Measurements from ENCODE around the gene ASMT. TPM values are rescaled to one million over a fixed set of nuclear protein-coding genes. Genes with fewer than 3 reads are reported as not detected.
A peak's percentile ranks its signal among the peaks of the same experiment; 100 is the strongest.
"Not testable (repeated sequence)": the region's sequence is repeated elsewhere in the genome, so short reads cannot be mapped to it uniquely, and the experiment has no call there.

ASMT gene
- total RNA-seq, 2 experiments from 2014 or later = 1.2 to 5.0 TPM

- H3K4me3 Mint-ChIP-seq; ATAC-seq; H3K9me3 Mint-ChIP-seq (ENCODE audit: low read depth); CTCF ChIA-PET; H3K27me3 Mint-ChIP-seq; H3K27ac Mint-ChIP-seq; H3K36me3 Mint-ChIP-seq: not testable (repeated sequence)
- H3K4me1 Mint-ChIP-seq = peaks cover 12% of the 10 kb centered on the region
- peak; percentile 49 for DNase-seq
Observed at GRCh38 chrX:1652011-1652811, 37.4 kb downstream of the ASMT start.

GRCh38 chrX:1656379-1656778 lies 41.5 kb downstream of the ASMT start:
- no peaks in the 10 kb centered on the region for H3K9me3 Mint-ChIP-seq (ENCODE audit: low read depth)
- H3K4me1 Mint-ChIP-seq = peaks cover 31% of the 10 kb centered on the region
- DNase-seq (no peak), ATAC-seq (no peak)
- no peak overlapping the region for H3K27ac Mint-ChIP-seq
- no peak overlapping the region for H3K4me3 Mint-ChIP-seq
- CTCF ChIA-PET = no interaction called here
- no peaks in the 10 kb centered on the region for H3K27me3 Mint-ChIP-seq
- H3K36me3 Mint-ChIP-seq = peaks cover 17% of the 10 kb centered on the region

- Mint-ChIP-seq H3K4me3 (peak overlapping the region; percentile 96), H3K27me3 (no peaks in the 10 kb centered on the region), H3K9me3 (ENCODE audit: low read depth) (no peaks in the 10 kb centered on the region), H3K27ac (peak overlapping the region; percentile 95), H3K4me1 (peaks cover 33% of the 10 kb centered on the region), H3K36me3 (peaks cover 17% of the 10 kb centered on the region)
- ATAC-seq (peak; percentile 52), DNase-seq (peak; percentile 84)
- CTCF ChIA-PET = no interaction called here
Observed at GRCh38 chrX:1657367-1658070, 42.7 kb downstream of the ASMT start.

GRCh38 chrX:1658071-1658491 lies 43.2 kb downstream of the ASMT start:
- ATAC-seq (no peak), DNase-seq (no peak)
- Mint-ChIP-seq H3K36me3 (peaks cover 18% of the 10 kb centered on the region), H3K27me3 (no peaks in the 10 kb centered on the region), H3K4me3 (peak overlapping the region; percentile 96), H3K27ac (peak overlapping the region; percentile 95), H3K4me1 (peaks cover 35% of the 10 kb centered on the region), H3K9me3 (ENCODE audit: low read depth) (no peaks in the 10 kb centered on the region)
- CTCF ChIA-PET = no interaction called here

GRCh38 chrX:1659664-1660461 lies 45.0 kb downstream of the ASMT start:
- ATAC-seq (no peak), DNase-seq (no peak)
- CTCF ChIA-PET = no interaction called here
- peak overlapping the region; percentile 55 for H3K27ac Mint-ChIP-seq
- no peaks in the 10 kb centered on the region for H3K27me3 Mint-ChIP-seq
- peaks cover 45% of the 10 kb centered on the region for H3K4me1 Mint-ChIP-seq
- peak overlapping the region; percentile 96 for H3K4me3 Mint-ChIP-seq
- peaks cover 28% of the 10 kb centered on the region for H3K36me3 Mint-ChIP-seq
- H3K9me3 Mint-ChIP-seq (ENCODE audit: low read depth) = no peaks in the 10 kb centered on the region

GRCh38 chrX:1661048-1661921 lies 46.4 kb downstream of the ASMT start:
- H3K36me3 Mint-ChIP-seq = peaks cover 38% of the 10 kb centered on the region
- H3K9me3 Mint-ChIP-seq (ENCODE audit: low read depth) = no peaks in the 10 kb centered on the region
- peak; percentile 91 for ATAC-seq
- H3K27me3 Mint-ChIP-seq = no peaks in the 10 kb centered on the region
- CTCF ChIA-PET = no interaction called here
- H3K27ac Mint-ChIP-seq = peak overlapping the region; percentile 99
- peak overlapping the region; percentile 95 for H3K4me3 Mint-ChIP-seq
- H3K4me1 Mint-ChIP-seq = peaks cover 45% of the 10 kb centered on the region
- DNase-seq = peak; percentile 99

- Mint-ChIP-seq H3K27me3 (no peaks in the 10 kb centered on the region), H3K9me3 (ENCODE audit: low read depth) (no peaks in the 10 kb centered on the region), H3K36me3 (peaks cover 43% of the 10 kb centered on the region), H3K4me1 (peaks cover 45% of the 10 kb centered on the region), H3K4me3 (peak overlapping the region; percentile 95), H3K27ac (peak overlapping the region; percentile 99)
- peak; percentile 48 for ATAC-seq
- CTCF ChIA-PET = no interaction called here
- no peak for DNase-seq
Observed at GRCh38 chrX:1661922-1662221, 47.0 kb downstream of the ASMT start.

GRCh38 chrX:1667566-1667965 lies 52.7 kb downstream of the ASMT start:
- Mint-ChIP-seq H3K9me3 (ENCODE audit: low read depth) (no peaks in the 10 kb centered on the region), H3K4me3 (no peak overlapping the region), H3K27me3 (no peaks in the 10 kb centered on the region), H3K27ac (no peak overlapping the region), H3K36me3 (peaks cover 56% of the 10 kb centered on the region), H3K4me1 (peaks cover 14% of the 10 kb centered on the region)
- CTCF ChIA-PET = no interaction called here
- DNase-seq (no peak), ATAC-seq (no peak)

GRCh38 chrX:1673337-1673736 lies 58.5 kb downstream of the ASMT start:
- CTCF ChIA-PET = no interaction called here
- Mint-ChIP-seq H3K4me3 (no peak overlapping the region), H3K27me3 (no peaks in the 10 kb centered on the region), H3K9me3 (ENCODE audit: low read depth) (peaks cover 3% of the 10 kb centered on the region), H3K27ac (no peak overlapping the region), H3K36me3 (peaks cover 37% of the 10 kb centered on the region), H3K4me1 (peaks cover 2% of the 10 kb centered on the region)
- ATAC-seq (no peak), DNase-seq (no peak)

GRCh38 chrX:1676866-1677265 lies 62.0 kb downstream of the ASMT start:
- H3K9me3 Mint-ChIP-seq (ENCODE audit: low read depth) = peaks cover 3% of the 10 kb centered on the region
- H3K4me1 Mint-ChIP-seq = peaks cover 20% of the 10 kb centered on the region
- peaks cover 40% of the 10 kb centered on the region for H3K36me3 Mint-ChIP-seq
- CTCF ChIA-PET = no interaction called here
- no peak overlapping the region for H3K27ac Mint-ChIP-seq
- no peak overlapping the region for H3K4me3 Mint-ChIP-seq
- no peak for DNase-seq
- H3K27me3 Mint-ChIP-seq = no peaks in the 10 kb centered on the region
- ATAC-seq = no peak

GRCh38 chrX:1679238-1679637 lies 64.4 kb downstream of the ASMT start:
- ATAC-seq = peak; percentile 58
- CTCF ChIA-PET = no interaction called here
- H3K36me3 Mint-ChIP-seq = peaks cover 47% of the 10 kb centered on the region
- H3K9me3 Mint-ChIP-seq (ENCODE audit: low read depth) = peaks cover 3% of the 10 kb centered on the region
- H3K4me3 Mint-ChIP-seq = no peak overlapping the region
- DNase-seq = peak; percentile 47
- no peaks in the 10 kb centered on the region for H3K27me3 Mint-ChIP-seq
- peak overlapping the region; percentile 33 for H3K27ac Mint-ChIP-seq
- peaks cover 29% of the 10 kb centered on the region for H3K4me1 Mint-ChIP-seq

- Mint-ChIP-seq H3K4me3 (peak overlapping the region; percentile 71), H3K36me3 (peaks cover 55% of the 10 kb centered on the region), H3K9me3 (ENCODE audit: low read depth) (peaks cover 3% of the 10 kb centered on the region), H3K27ac (peak overlapping the region; percentile 88), H3K27me3 (no peaks in the 10 kb centered on the region), H3K4me1 (peaks cover 29% of the 10 kb centered on the region)
- CTCF ChIA-PET = no interaction called here
- DNase-seq (no peak), ATAC-seq (no peak)
Observed at GRCh38 chrX:1681439-1681838, 66.6 kb downstream of the ASMT start.

GRCh38 chrX:1681856-1682255 lies 67.0 kb downstream of the ASMT start:
- H3K36me3 Mint-ChIP-seq = peaks cover 57% of the 10 kb centered on the region
- CTCF ChIA-PET = not testable (repeated sequence)

More at GRCh38 chrX:1681856-1682255, 67.0 kb downstream of the ASMT start:
- H3K27me3 Mint-ChIP-seq; H3K9me3 Mint-ChIP-seq (ENCODE audit: low read depth); DNase-seq; ATAC-seq: not testable (repeated sequence)
- H3K4me3 Mint-ChIP-seq = peak overlapping the region; percentile 71
- H3K4me1 Mint-ChIP-seq = peaks cover 29% of the 10 kb centered on the region
- peak overlapping the region; percentile 88 for H3K27ac Mint-ChIP-seq
